DND-41 (cell line): ENCODE data around the gene ARID3A.

Experiments
- CTCF ChIP-seq: IDR thresholded peaks from 2 replicates; pipeline ENCODE4 v1.5.1; 2012; ENCODE audit warnings: borderline replicate concordance, low read length, moderate library complexity, mild to moderate bottlenecking; ENCODE audit not compliant: poor library complexity, severe bottlenecking; ENCODE audit errors: extremely low read depth
- EZH2 ChIP-seq: IDR thresholded peaks from 3 replicates; pipeline ENCODE4 v1.6.1; 2012; ENCODE audit warnings: borderline replicate concordance, low read depth, mild to moderate bottlenecking, moderate library complexity, low read length, inconsistent platforms; ENCODE audit not compliant: severe bottlenecking

GRCh38 chr19:988081-988480 is 62.2 kb downstream of the ARID3A start:
- no peak for TF ChIP-seq CTCF
- TF ChIP-seq EZH2, result no peak
